Fibroblast of pulmonary artery (primary cell): ENCODE data around the gene GSTA3.

ENCODE experiments used
- DNase-seq: peaks from one replicate; pipeline ENCODE4 v3.0.0-alpha.2; 2010; ENCODE audit warnings: low read depth
- H3K4me3 ChIP-seq: replicated peaks from 2 replicates; pipeline ENCODE4 v1.5.1; 2011; ENCODE audit warnings: low read depth, mild to moderate bottlenecking, control low read depth, low read length, moderate library complexity
- TF ChIP-seq, protein P1 (sequence below): IDR thresholded peaks from 2 replicates; pipeline ENCODE4 v1.5.1; 2011; ENCODE audit warnings: mild to moderate bottlenecking, control low read depth, low read length, inconsistent platforms; ENCODE audit errors: missing control alignments

GSTA3 gene

DNA sequence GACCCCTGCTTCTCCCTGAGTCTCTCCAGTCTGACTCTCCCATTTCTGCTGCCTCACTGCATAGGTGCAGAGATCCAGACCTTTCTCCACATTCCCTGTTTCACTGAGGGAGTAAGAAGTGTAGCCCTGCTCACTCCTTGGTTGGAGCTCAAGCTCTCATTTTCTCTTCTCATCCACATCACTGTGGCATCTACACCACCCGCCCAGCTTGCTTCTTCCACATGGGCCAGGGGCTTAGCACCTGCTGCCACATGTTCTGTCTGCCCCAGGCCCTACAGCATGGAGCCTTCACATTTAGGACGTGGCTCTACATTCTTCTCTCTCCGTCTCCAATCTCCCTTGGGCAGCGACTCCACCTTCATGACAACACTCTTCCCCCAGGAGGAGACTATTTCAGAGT, 60.4 kb downstream of the GSTA3 start:
- no peak overlapping the region for H3K4me3 ChIP-seq
- TF ChIP-seq, protein P1, sequence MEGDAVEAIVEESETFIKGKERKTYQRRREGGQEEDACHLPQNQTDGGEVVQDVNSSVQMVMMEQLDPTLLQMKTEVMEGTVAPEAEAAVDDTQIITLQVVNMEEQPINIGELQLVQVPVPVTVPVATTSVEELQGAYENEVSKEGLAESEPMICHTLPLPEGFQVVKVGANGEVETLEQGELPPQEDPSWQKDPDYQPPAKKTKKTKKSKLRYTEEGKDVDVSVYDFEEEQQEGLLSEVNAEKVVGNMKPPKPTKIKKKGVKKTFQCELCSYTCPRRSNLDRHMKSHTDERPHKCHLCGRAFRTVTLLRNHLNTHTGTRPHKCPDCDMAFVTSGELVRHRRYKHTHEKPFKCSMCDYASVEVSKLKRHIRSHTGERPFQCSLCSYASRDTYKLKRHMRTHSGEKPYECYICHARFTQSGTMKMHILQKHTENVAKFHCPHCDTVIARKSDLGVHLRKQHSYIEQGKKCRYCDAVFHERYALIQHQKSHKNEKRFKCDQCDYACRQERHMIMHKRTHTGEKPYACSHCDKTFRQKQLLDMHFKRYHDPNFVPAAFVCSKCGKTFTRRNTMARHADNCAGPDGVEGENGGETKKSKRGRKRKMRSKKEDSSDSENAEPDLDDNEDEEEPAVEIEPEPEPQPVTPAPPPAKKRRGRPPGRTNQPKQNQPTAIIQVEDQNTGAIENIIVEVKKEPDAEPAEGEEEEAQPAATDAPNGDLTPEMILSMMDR, result no peak
- DNase-seq, result no peak
